Measurements from ENCODE around the gene DIP2B.

Gene DIP2B

DNA sequence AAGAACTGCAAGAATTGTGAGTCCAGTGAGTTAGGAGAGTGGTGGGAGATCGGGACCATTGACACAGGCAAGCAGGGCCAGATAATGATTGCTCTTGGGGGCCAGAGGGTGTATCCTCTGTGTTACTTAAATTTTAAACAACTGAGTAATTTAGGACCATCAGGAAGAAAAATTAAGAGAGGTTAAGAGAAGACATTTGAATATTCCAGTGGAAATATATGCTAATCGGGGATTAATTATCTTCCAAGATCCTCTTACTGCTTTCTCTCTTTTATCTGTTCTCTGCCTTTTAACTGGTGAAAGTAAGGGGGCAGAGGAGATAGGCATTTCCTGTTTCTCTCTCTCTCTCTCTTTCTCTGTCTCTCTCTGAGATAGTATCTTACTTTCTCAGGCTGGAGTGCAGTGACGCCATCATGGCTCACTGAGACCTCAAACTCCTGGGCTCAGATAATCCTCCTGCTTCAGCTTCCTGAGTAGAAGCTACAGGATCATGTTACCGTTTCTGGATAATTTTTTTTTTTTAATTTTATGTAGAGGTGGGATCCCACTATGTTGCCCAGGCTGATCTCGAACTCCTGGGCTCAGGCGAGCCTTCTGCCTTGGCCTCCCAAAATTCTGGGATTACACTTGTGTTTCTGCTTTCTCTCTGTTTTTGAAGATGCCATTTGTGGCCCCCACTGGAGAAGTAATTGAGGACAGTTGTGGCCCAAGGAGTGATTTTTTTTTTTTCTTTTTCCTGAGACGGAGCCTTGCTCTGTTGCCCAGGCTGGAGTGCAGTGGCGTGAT is 85.1 kb downstream of the DIP2B start:
- no peak overlapping the region for H2AFZ ChIP-seq (ENCODE audit: low read depth)
- H3K27ac ChIP-seq = no peak overlapping the region
- no peak overlapping the region for H3K4me2 ChIP-seq
- peaks cover 3% of the 10 kb centered on the region for H3K4me1 ChIP-seq (ENCODE audit: low read depth, poor library complexity, severe bottlenecking)
- H3K36me3 ChIP-seq (ENCODE audit: insufficient read depth) = no peaks in the 10 kb centered on the region
- no peaks in the 10 kb centered on the region for H3K27me3 ChIP-seq (ENCODE audit: insufficient read depth, low read depth)
- H4K20me1 ChIP-seq (ENCODE audit: insufficient read depth) = no peaks in the 10 kb centered on the region
- TF ChIP-seq, protein P1, sequence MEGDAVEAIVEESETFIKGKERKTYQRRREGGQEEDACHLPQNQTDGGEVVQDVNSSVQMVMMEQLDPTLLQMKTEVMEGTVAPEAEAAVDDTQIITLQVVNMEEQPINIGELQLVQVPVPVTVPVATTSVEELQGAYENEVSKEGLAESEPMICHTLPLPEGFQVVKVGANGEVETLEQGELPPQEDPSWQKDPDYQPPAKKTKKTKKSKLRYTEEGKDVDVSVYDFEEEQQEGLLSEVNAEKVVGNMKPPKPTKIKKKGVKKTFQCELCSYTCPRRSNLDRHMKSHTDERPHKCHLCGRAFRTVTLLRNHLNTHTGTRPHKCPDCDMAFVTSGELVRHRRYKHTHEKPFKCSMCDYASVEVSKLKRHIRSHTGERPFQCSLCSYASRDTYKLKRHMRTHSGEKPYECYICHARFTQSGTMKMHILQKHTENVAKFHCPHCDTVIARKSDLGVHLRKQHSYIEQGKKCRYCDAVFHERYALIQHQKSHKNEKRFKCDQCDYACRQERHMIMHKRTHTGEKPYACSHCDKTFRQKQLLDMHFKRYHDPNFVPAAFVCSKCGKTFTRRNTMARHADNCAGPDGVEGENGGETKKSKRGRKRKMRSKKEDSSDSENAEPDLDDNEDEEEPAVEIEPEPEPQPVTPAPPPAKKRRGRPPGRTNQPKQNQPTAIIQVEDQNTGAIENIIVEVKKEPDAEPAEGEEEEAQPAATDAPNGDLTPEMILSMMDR (conservative IDR thresholded peaks at IDR 0.05; ENCODE audit: low read depth, low read length) = no peak
- H3K79me2 ChIP-seq (ENCODE audit: insufficient read depth, low read depth) = no peaks in the 10 kb centered on the region
- H3K9ac ChIP-seq = no peak overlapping the region
- no peak overlapping the region for H3K4me3 ChIP-seq (IDR thresholded peaks at IDR 0.05; ENCODE audit: insufficient read depth, low read depth, low read length)

DNA sequence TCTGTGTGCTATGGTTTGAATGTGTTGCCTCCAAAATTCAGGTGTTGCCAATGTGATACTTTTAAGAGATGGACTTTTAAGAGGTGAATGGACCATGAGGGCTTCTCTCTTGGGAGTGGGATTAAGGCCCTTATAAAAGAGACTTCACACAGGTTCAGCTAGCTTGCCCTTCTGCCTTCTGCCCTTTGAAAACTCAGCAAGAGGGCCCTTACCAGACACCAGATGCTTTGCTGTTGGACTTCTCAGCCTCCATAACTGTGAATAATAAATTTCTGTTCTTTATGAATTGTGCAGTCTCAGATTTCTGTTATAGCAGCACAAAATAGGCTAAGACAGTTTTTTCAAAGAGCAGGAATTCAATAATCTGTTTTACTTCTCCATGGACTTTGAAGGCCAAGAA is 86.1 kb downstream of the DIP2B start:
- Histone ChIP-seq H3K27ac (no peak overlapping the region), H3K9ac (no peak overlapping the region), H3K79me2 (ENCODE audit: insufficient read depth, low read depth) (no peaks in the 10 kb centered on the region), H3K4me1 (ENCODE audit: low read depth, poor library complexity, severe bottlenecking) (peaks cover 3% of the 10 kb centered on the region), H4K20me1 (ENCODE audit: insufficient read depth) (no peaks in the 10 kb centered on the region), H2AFZ (ENCODE audit: low read depth) (no peak overlapping the region), H3K4me3 (IDR thresholded peaks at IDR 0.05; ENCODE audit: insufficient read depth, low read depth, low read length) (no peak overlapping the region), H3K4me2 (no peak overlapping the region), H3K36me3 (ENCODE audit: insufficient read depth) (no peaks in the 10 kb centered on the region), H3K27me3 (ENCODE audit: insufficient read depth, low read depth) (no peaks in the 10 kb centered on the region)
- TF ChIP-seq, protein P1 (conservative IDR thresholded peaks at IDR 0.05; ENCODE audit: low read depth, low read length) = no peak

DNA sequence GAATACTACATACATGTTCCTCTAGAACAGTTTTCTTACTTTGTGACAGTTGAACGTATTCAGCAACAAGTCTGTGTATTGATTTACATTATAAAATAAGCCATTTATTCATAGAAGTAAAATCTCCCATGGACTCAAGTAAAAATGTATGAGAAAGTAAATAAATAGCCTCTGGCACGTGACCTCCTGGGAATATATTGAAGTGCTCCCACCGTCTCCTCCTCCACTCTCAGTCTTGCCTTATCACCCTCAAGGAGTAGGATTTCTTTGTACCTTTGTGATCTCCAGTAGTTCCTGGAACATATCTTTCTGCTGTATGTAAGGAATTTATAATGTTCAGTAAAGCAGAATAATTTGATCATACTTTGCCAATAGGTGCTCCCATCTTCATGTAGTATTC is 90.9 kb downstream of the DIP2B start:
- Histone ChIP-seq H3K4me1 (ENCODE audit: low read depth, poor library complexity, severe bottlenecking) (peaks cover 5% of the 10 kb centered on the region), H3K27me3 (ENCODE audit: insufficient read depth, low read depth) (no peaks in the 10 kb centered on the region), H3K79me2 (ENCODE audit: insufficient read depth, low read depth) (no peaks in the 10 kb centered on the region), H3K9ac (no peak overlapping the region), H2AFZ (ENCODE audit: low read depth) (no peak overlapping the region), H3K4me3 (IDR thresholded peaks at IDR 0.05; ENCODE audit: insufficient read depth, low read depth, low read length) (no peak overlapping the region), H3K27ac (no peak overlapping the region), H4K20me1 (ENCODE audit: insufficient read depth) (no peaks in the 10 kb centered on the region), H3K4me2 (no peak overlapping the region), H3K36me3 (ENCODE audit: insufficient read depth) (no peaks in the 10 kb centered on the region)
- TF ChIP-seq, protein P1 (conservative IDR thresholded peaks at IDR 0.05; ENCODE audit: low read depth, low read length) = no peak

DNA sequence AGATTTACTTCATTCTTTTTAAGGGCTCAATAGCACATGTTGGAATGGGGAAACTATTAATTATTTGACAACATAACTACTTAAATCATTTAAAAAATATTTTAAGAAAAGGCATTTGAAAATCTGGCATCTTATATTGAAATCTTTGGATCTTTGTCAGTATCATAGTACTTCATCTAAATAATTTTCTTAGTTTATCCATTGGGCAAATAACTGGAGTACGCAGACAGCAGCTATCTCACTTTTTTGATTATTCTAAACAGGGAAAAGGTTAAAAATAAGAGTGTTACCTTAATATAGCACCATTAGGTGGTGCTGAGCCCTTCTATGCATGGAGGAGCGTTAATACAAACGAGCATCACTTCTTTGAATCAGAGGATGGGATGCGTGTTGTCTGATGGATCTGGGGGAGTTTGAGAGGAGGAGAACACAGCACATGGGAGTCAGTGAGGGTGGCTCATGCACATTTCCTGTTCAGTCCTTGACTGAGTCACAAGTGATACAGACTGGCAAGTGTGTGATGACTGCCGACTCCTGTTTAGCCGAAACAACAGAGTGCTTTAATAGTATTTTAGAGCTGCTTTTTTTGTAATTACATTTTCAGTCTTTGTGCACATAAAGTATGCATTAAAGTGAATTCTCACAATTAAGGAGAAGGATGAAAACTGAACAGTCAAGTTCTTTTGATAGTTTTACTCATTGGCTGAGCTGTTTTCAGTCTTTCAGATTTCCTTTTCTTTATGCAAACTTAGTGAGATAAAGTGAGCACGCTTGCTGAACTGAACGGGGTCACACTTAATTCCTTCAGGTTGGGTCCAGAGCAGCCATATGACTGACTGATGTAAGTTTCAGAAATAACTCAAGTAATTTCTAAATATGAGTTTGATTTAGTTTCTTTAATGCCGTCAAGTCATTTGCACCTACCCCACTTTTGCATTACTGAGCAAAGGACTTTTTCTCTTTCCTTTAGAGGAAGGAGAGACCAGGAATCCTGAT is 92.7 kb downstream of the DIP2B start:
- Histone ChIP-seq H3K36me3 (ENCODE audit: insufficient read depth) (no peaks in the 10 kb centered on the region), H3K9ac (no peak overlapping the region), H3K79me2 (ENCODE audit: insufficient read depth, low read depth) (no peaks in the 10 kb centered on the region), H3K4me1 (ENCODE audit: low read depth, poor library complexity, severe bottlenecking) (peaks cover 5% of the 10 kb centered on the region), H3K27ac (no peak overlapping the region), H3K27me3 (ENCODE audit: insufficient read depth, low read depth) (no peaks in the 10 kb centered on the region), H3K4me2 (no peak overlapping the region), H2AFZ (ENCODE audit: low read depth) (no peak overlapping the region), H4K20me1 (ENCODE audit: insufficient read depth) (no peaks in the 10 kb centered on the region), H3K4me3 (IDR thresholded peaks at IDR 0.05; ENCODE audit: insufficient read depth, low read depth, low read length) (no peak overlapping the region)
- TF ChIP-seq, protein P1 (conservative IDR thresholded peaks at IDR 0.05; ENCODE audit: low read depth, low read length) = no peak

Data from KMS-11 (cell line).